AG20443 (cell line): ENCODE results near the gene CHRNA9.
A peak's percentile ranks its signal among the peaks of the same experiment; 100 is the strongest.

Experiments used
- DNase-seq: peaks from one replicate; pipeline ENCODE4 v3.0.0; 2012; ENCODE audit warnings: low spot score, mixed read lengths

CHRNA9 gene

GRCh38 chr4:40309250-40309774 is 25.8 kb upstream of the CHRNA9 start:
- DNase-seq: peak; percentile 84

DNA sequence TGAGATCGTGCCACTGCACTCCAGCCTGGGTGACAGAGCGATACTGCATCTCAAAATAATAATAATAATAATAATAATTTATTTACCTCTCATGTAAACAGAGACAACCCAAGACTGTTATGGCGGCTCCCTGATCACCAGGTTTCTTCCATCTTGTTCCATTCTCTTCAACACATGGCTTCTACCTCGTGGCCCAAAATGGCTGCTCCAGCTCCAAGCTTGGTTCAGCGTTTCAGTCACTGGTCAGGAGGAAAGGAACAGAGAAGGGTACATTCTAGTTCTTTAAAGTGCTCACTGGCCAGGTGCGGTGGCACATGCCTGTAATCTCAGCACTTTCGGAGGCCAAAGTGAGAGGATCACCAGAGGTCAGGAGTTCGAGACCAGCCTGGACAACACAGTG is 24.9 kb upstream of the CHRNA9 start:
- DNase-seq: no peak

GRCh38 chr4:40311811-40312346 is 23.3 kb upstream of the CHRNA9 start:
- DNase-seq: no peak

DNA sequence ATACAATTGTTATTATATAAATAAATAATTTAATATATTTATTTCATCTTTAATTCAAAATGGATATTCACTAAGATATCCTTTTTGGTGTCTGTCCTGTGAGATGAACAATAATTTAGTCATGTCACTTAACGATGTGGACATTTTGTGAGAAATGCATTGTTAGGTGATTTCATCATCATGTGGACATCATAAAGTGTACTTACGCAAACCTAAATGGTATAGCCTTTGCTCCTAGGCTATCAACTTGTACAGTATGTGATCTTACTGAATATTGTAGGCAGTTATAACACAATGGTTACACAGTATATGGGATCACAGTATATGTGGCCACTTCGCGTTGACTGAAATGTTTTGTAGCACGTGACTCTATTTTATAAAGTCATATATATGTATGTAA is 20.2 kb upstream of the CHRNA9 start:
- DNase-seq: no peak

DNA sequence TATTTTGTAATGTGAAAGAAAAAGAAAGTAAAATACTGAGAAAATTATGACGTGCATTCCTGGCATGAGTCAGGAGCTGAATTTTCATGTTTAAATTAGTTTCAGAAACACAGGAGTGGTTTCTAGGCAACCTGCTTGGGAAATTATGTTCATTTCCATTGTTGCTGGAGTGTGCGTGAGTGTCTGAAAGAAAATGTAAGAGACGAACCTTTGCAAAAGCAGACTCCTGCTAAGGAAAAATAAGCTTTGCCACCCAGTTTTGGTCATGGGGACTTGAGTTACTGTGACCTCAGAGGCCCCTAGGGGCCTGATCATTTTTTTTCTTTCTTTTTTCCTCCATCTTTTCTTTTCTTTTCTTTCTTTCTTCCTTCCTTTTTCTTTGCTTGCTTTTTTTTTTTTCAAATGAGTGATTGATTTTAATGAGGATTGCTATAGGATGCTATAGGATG is 18.8 kb upstream of the CHRNA9 start:
- peak; percentile 66 for DNase-seq

- peak; percentile 72 for DNase-seq
Measured at GRCh38 chr4:40316782-40317635, 18.1 kb upstream of the CHRNA9 start.

DNA sequence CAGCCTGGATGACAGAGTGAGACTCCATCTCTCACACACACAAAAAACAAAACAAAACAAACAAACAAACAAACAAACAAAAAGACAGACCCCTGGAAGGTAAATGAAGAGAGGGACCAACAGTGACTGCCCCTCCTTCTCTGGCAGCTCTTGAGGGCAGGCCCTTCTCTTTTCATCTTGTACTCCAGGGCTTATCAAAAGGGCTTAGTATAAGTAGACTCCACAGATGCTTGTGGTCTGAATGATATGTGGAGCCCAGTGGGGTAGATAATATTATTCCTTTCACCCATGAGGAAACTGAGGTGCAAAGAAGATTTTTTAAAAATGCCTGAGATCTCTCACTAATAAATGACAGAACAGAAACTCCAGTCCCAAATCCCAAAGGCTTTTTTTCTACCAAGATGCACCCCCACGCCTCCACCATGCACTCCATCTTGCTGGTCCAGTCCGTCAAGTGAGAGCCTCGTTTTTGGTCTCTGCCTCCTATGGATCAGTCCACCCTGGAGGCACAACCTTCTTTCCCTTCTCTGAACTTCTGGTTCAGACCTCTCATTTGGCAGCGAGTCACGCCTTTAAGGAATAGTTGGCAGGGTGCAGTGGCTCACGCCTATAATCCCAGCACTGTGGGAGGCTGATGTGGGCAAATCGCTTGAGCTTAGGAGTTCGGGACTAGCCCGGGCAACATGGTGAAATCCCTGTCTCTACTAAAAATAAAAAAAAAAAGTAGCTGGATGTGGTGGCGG is 17.0 kb upstream of the CHRNA9 start:
- DNase-seq: no peak

DNA sequence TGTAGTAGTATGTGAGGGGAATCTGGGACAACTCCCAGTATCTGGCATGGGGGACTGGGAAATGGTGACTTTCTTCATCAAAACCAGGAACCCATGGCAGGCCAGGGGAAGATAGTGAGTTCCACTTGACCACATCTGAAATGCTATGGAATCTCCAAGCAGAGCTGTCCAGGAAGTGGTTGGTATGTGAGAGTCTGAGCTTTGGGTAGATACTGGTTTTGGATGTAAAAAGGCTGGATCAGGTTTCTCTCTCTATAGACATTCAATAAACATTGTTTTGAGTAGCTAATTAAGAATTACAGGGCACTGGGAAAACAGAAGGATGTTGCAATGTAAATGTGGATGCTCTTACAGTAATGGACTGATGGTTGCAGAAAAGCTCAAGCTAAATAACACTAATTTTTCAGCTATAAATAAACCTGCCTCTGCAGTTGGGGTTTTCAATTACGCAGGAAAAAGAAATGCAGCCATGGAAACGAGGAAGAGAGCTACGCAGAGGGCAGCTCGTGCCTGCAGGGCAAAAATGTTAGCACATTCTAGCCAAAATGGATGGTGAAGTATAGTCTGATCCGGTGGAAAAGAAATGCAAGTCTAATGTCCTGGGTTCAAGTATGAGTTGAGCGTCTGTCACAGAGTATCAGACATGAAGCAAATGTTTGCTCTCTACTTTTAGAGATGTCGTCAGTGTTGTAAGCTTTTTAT is 13.4 kb upstream of the CHRNA9 start:
- DNase-seq: peak; percentile 27

DNA sequence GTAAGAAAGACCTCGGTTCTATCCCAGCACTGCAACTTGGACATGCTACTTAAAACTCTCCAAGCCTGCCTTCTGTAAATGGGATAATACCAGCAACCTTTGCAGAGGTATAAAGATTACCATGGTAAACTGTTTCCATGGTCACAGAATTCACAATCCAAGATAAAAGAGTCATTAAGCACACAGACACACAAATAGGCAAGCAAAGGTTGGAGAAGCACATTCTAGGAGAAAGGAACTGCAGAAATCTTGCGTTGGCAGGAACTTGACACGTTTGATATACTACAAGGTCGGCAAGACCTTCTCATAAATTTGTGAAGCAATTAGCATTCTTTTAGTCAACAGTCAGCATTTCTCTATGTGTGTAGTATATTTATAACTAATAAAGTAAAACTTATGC is 12.3 kb upstream of the CHRNA9 start:
- DNase-seq: no peak

DNA sequence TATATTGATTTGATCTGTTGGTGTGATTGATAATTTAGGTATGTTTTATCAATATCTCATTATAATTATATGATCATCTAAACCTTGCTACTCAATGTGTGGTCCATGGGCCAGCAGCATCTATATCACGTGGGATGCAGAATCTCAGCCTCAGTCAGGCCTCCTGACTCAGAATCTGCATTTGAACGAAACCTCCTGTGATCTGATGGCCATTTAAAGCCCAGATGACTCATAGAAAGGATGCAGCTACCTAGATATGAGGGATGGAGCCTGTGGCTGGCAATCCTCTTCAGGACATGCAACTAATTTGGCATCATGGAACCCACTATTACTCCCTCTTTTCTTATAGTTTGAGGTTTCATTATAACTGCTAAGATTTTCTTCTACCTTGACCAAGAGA is 11.3 kb upstream of the CHRNA9 start:
- no peak for DNase-seq

GRCh38 chr4:40325406-40326019 is 9.6 kb upstream of the CHRNA9 start:
- DNase-seq: peak; percentile 77

DNA sequence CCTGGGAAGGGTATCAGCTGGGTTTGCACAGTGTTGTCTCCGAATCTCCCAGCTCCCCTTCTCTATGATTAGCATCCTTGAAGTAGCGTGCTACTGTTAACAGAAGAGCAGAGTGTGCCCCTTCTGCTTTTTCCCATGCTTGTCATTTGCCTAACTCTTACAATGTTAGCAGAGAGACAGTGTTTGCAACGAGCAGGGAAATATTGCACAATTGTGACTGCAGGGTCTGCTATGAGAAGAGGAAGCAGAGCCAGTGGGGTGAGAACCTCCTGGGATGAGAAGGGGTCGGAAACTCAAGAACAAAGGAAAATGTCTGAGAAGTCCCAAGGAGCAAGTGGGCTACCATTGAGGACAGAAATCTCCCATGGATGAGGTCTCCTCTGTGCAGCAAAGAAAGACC is 7.8 kb upstream of the CHRNA9 start:
- DNase-seq: no peak

GRCh38 chr4:40328383-40328782 is 6.8 kb upstream of the CHRNA9 start:
- DNase-seq: no peak

DNA sequence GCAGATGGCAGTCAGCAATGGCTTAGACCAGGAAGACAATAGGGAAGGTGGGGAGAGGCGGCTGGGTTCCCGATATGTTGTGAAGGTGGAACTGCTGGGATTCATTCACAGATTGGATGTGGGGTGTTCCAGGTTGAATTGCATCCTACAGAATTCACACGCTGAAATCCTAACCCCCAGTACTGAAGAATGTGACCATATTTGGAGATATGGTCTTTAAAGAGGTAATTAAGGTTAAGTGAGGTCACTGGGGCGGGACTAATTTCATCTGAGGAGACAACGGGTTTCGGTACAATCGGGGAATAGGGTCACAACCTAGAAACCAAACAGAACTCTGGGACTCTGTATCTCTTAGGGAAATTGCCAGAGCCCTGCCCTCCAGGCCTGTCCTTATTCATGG is 5.3 kb upstream of the CHRNA9 start:
- no peak for DNase-seq

DNA sequence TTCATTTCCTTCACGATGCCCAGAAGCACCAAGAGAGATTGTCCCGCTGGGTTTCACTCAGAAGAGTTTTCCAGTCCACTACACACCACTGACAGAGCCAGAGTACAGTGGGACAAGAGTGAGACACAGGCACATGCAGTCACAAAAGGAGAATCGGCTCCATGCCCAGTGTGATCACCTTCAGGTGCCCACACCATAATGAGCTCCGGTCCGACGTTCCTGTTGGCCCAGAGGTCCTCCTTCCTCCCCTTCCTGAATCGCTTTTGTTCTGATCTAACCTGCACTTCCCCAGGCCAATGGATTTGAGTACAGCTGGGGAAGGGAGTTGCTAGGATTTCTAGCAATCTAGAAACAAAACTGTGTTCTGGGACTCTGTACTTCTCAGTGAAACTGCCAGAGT is 4.6 kb upstream of the CHRNA9 start:
- no peak for DNase-seq

GRCh38 chr4:40331101-40331745 is 3.9 kb upstream of the CHRNA9 start:
- DNase-seq: no peak

GRCh38 chr4:40331961-40332360 is 3.2 kb upstream of the CHRNA9 start:
- DNase-seq: no peak

GRCh38 chr4:40333921-40334352 is 1.2 kb upstream of the CHRNA9 start:
- DNase-seq: peak; percentile 89

- DNase-seq: peak; percentile 81
Measured at GRCh38 chr4:40335525-40335894, 377 bp downstream of the CHRNA9 start.

- DNase-seq: no peak
Measured at GRCh38 chr4:40337051-40337450, 1.9 kb downstream of the CHRNA9 start.

DNA sequence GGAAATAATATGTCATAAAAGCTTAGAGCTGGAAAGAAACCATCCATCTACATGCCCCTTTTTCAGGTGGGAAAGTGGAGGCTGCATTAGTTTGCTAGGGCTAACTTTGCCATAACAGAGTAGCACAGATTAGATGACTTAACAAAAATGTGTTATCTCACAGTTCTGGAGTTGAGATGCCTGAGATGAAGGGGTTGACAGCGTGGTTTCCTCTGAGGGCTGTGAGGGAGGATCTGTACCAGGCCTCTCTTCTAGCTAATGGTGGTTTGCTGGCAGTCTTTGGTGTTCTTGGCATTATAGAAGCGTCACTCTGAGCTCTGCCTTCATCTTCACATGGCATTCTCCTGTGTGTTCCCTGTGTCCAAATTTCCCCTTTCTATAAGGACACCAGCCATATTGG is 2.4 kb downstream of the CHRNA9 start:
- DNase-seq: no peak
